Caco-2 (cell line): Measurements from ENCODE around the gene TRAPPC5. TPM values are rescaled to one million over a fixed set of nuclear protein-coding genes. Genes with fewer than 3 reads are reported as not detected.

ENCODE experiments used
- BruUV-seq: library from RNA; stranded (reverse); fragments of 400-500 nt; replicated peaks from 2 replicates; lab custom pipeline; 2021; lab: Mats Ljungman, UMichigan
- CTCF ChIA-PET: fragments of 300-600 bp; sonication (Branson Sonifier 250); formaldehyde crosslinking; loops from one replicate; lab custom pipeline; 2022; ENCODE audit warnings: antibody characterized with exemption; lab: Charles Lee
- POLR2A ChIA-PET: fragments of 300-600 bp; sonication (Branson Sonifier 250); formaldehyde crosslinking; loops from one replicate; lab custom pipeline; 2022; ENCODE audit warnings: antibody characterized with exemption; lab: Charles Lee
- DNase-seq, 2 experiments: peaks; one replicate each; pipeline versions ENCODE4 v3.0.0 to v3.0.0-alpha.2; 2020 to 2022
- H3K27me3 ChIP-seq: replicated peaks from 2 replicates; pipeline ENCODE4 v1.6.0; 2011; ENCODE audit warnings: low read length; ENCODE audit not compliant: control insufficient read depth, insufficient read depth
- H3K36me3 ChIP-seq: 2 replicates; pipeline ENCODE4 v1.5.1; 2011; ENCODE audit warnings: low read length; ENCODE audit not compliant: control insufficient read depth, insufficient read depth
- H3K4me1 ChIP-seq: fragments of 250-450 bp; sonication (Bioruptor Pico); 2 replicates; pipeline ENCODE4 v1.5.1; 2020; ENCODE audit warnings: mild to moderate bottlenecking
- H3K4me3 ChIP-seq: 2 replicates; pipeline ENCODE4 v1.5.1; 2011; ENCODE audit warnings: low read depth, mild to moderate bottlenecking, control low read depth, low read length
- H3K9me3 ChIP-seq: fragments of 250-450 bp; sonication (Bioruptor Pico); 2 replicates; pipeline ENCODE4 v1.5.1; 2020; ENCODE audit warnings: mild to moderate bottlenecking, moderate library complexity
- H3K27ac Mint-ChIP-seq: one replicate; pipeline ENCODE4 v1.8.0; 2022; ENCODE audit warnings: mixed read lengths; ENCODE audit not compliant: unreplicated experiment
- H3K27me3 Mint-ChIP-seq: one replicate; pipeline ENCODE4 v1.8.0; 2022; ENCODE audit warnings: mixed read lengths; ENCODE audit not compliant: insufficient read depth, unreplicated experiment
- H3K36me3 Mint-ChIP-seq: one replicate; pipeline ENCODE4 v1.8.0; 2022; ENCODE audit warnings: mild to moderate bottlenecking, mixed read lengths; ENCODE audit not compliant: insufficient read depth, unreplicated experiment
- H3K4me1 Mint-ChIP-seq: one replicate; pipeline ENCODE4 v1.8.0; 2022; ENCODE audit warnings: low read depth, mixed read lengths; ENCODE audit not compliant: unreplicated experiment
- H3K4me3 Mint-ChIP-seq: one replicate; pipeline ENCODE4 v1.8.0; 2022; ENCODE audit warnings: mild to moderate bottlenecking, moderate library complexity, mixed read lengths; ENCODE audit not compliant: unreplicated experiment
- H3K9me3 Mint-ChIP-seq: one replicate; pipeline ENCODE4 v1.8.0; 2022; ENCODE audit warnings: mixed read lengths; ENCODE audit not compliant: unreplicated experiment
- CTCF ChIP-seq, 2 experiments: fragments of 200-600 bp in 1 of 2; IDR thresholded peaks; 1 replicate in 1 of 2; 2 replicates in 1 of 2; pipeline versions ENCODE4 v1.5.1 to v1.8.0; 2011 to 2022; ENCODE audit warnings: antibody characterized with exemption in 1 of 2, control low read depth in 1 of 2, inconsistent platforms in 1 of 2, low read depth in 1 of 2, low read length in 1 of 2, mild to moderate bottlenecking in 1 of 2, moderate library complexity in 1 of 2; ENCODE audit not compliant: insufficient read depth in 1 of 2, severe bottlenecking in 1 of 2, unreplicated experiment in 1 of 2
- intact Hi-C: fragments of 100-400 bp; cut with micrococcal nuclease; formaldehyde crosslinking; loops from one replicate; pipeline ENCODE4 v1.10.0; 2022; ENCODE audit not compliant: unreplicated experiment
- total RNA-seq: library from RNA; stranded (reverse); gene quantifications from 2 replicates; pipeline ENCODE4 v1.2.3, GENCODE V29; 2022

TRAPPC5 gene
- total RNA-seq, 1 experiment from 2014 or later, result 80.3 TPM

- no peak overlapping the region for H3K27ac Mint-ChIP-seq
Measured at GRCh38 chr19:7661744-7662538, 18.7 kb upstream of the TRAPPC5 start.

GRCh38 chr19:7662657-7663056 lies 18.0 kb upstream of the TRAPPC5 start:
- H3K9me3 ChIP-seq, result no peaks in the 10 kb centered on the region
- no peaks in the 10 kb centered on the region for H3K4me1 ChIP-seq
- POLR2A ChIA-PET, result no interaction called here
- DNase-seq, result no peak
- H3K27ac Mint-ChIP-seq, result no peak overlapping the region
- H3K9me3 Mint-ChIP-seq, result no peaks in the 10 kb centered on the region
- no peak for TF ChIP-seq CTCF (IDR thresholded peaks at IDR 0.05; ENCODE audit: insufficient read depth in 1 of 2, low read depth in 1 of 2, low read length in 1 of 2, severe bottlenecking in 1 of 2, unreplicated experiment in 1 of 2)
- intact Hi-C loops, result no loop called here
- H3K36me3 ChIP-seq, result no peaks in the 10 kb centered on the region
- no peaks in the 10 kb centered on the region for H3K4me1 Mint-ChIP-seq
- H3K4me3 Mint-ChIP-seq, result no peak overlapping the region
- no peak overlapping the region for H3K4me3 ChIP-seq
- CTCF ChIA-PET, result no interaction called here
- BruUV-seq, result no TSS peak
- H3K27me3 Mint-ChIP-seq, result peaks cover 2% of the 10 kb centered on the region
- no peaks in the 10 kb centered on the region for H3K36me3 Mint-ChIP-seq
- H3K27me3 ChIP-seq, result no peaks in the 10 kb centered on the region

More at GRCh38 chr19:7661744-7662538, 18.7 kb upstream of the TRAPPC5 start:
- TF ChIP-seq CTCF (IDR thresholded peaks at IDR 0.05; ENCODE audit: insufficient read depth in 1 of 2, low read depth in 1 of 2, low read length in 1 of 2, severe bottlenecking in 1 of 2, unreplicated experiment in 1 of 2), result no peak
- Histone ChIP-seq H3K4me3 (no peak overlapping the region), H3K36me3 (no peaks in the 10 kb centered on the region), H3K4me1 (no peaks in the 10 kb centered on the region), H3K27me3 (no peaks in the 10 kb centered on the region), H3K9me3 (no peaks in the 10 kb centered on the region)
- no peak for DNase-seq
- peaks cover 2% of the 10 kb centered on the region for H3K27me3 Mint-ChIP-seq
- BruUV-seq, result no TSS peak
- H3K9me3 Mint-ChIP-seq, result no peaks in the 10 kb centered on the region
- H3K4me3 Mint-ChIP-seq, result no peak overlapping the region
- intact Hi-C loops, result no loop called here
- H3K4me1 Mint-ChIP-seq, result no peaks in the 10 kb centered on the region
- no peaks in the 10 kb centered on the region for H3K36me3 Mint-ChIP-seq
- ChIA-PET POLR2A (no interaction called here), CTCF (no interaction called here)

- no peak for DNase-seq
- no peak for TF ChIP-seq CTCF (IDR thresholded peaks at IDR 0.05; ENCODE audit: insufficient read depth in 1 of 2, low read depth in 1 of 2, low read length in 1 of 2, severe bottlenecking in 1 of 2, unreplicated experiment in 1 of 2)
- Mint-ChIP-seq H3K27ac (no peak overlapping the region), H3K4me3 (no peak overlapping the region), H3K27me3 (peaks cover 2% of the 10 kb centered on the region), H3K36me3 (no peaks in the 10 kb centered on the region), H3K4me1 (no peaks in the 10 kb centered on the region), H3K9me3 (no peaks in the 10 kb centered on the region)
- Histone ChIP-seq H3K4me1 (no peaks in the 10 kb centered on the region), H3K4me3 (no peak overlapping the region), H3K9me3 (no peaks in the 10 kb centered on the region), H3K36me3 (no peaks in the 10 kb centered on the region), H3K27me3 (no peaks in the 10 kb centered on the region)
- intact Hi-C loops, result no loop called here
- CTCF ChIA-PET, result interaction anchor here (0.6 to 0.8 kb wide), 2 partner anchors 17 to 594 kb away, joined by 3 to 5 read pairs; partner anchors contain the start of genes TRAPPC5 and ZNF557
- POLR2A ChIA-PET, result no interaction called here
- BruUV-seq, result no TSS peak
Measured at GRCh38 chr19:7663706-7664105, 16.9 kb upstream of the TRAPPC5 start.
